Gastroesophageal sphincter (tissue), 4 donors: ENCODE data around the gene UBXN4. TPM values are rescaled to one million over a fixed set of nuclear protein-coding genes. Genes with fewer than 3 reads are reported as not detected.

Experiments
- ATAC-seq: fragments of 150-250 bp; one replicate; pipeline ENCODE4 v1.9.1; 2016; ENCODE audit warnings: mild to moderate bottlenecking, moderate library complexity
- H3K27ac ChIP-seq, 4 donors: fragments of 200-600 bp; sonication (generic) in 3 of 4; 1 replicate in 3 of 4; 2 replicates in 1 of 4; pipeline ENCODE4 v1.5.1; 2016 to 2019
- H3K27me3 ChIP-seq: fragments of 200-600 bp; sonication (generic); one replicate; pipeline ENCODE4 v1.5.1; 2019
- H3K36me3 ChIP-seq, 2 donors: fragments of 200-600 bp; sonication (generic); one replicate each; pipeline ENCODE4 v1.5.1; 2019; ENCODE audit warnings: control low read depth in 1 of 2
- H3K4me1 ChIP-seq, 3 donors: fragments of 200-600 bp; sonication (generic); 1 replicate in 2 of 3; 2 replicates in 1 of 3; pipeline ENCODE4 v1.5.1; 2016 to 2019; ENCODE audit warnings: control low read depth in 2 of 3
- H3K4me3 ChIP-seq, 2 donors: fragments of 200-600 bp; sonication (generic); one replicate each; pipeline ENCODE4 v1.5.1; 2019; ENCODE audit warnings: mild to moderate bottlenecking in 1 of 2, moderate library complexity in 1 of 2
- H3K9me3 ChIP-seq, 3 donors: fragments of 200-600 bp; sonication (generic); one replicate each; pipeline ENCODE4 v1.5.1; 2017 to 2019; ENCODE audit warnings: control low read depth in 2 of 3
- EP300 ChIP-seq: sonication (generic); formaldehyde crosslinking; IDR thresholded peaks from one replicate; pipeline ENCODE4 v1.6.1; 2017; ENCODE audit warnings: antibody characterized with exemption, mild to moderate bottlenecking
- POLR2A ChIP-seq, 2 donors: fragments of 450-650 bp; IDR thresholded peaks; one replicate each; pipeline ENCODE4 v1.6.1; 2017; ENCODE audit warnings: antibody characterized with exemption in 2 of 2, mild to moderate bottlenecking in 2 of 2, moderate library complexity in 1 of 2
- POLR2AphosphoS5 ChIP-seq: sonication (generic); formaldehyde crosslinking; IDR thresholded peaks from one replicate; pipeline ENCODE4 v1.6.1; 2017; ENCODE audit warnings: antibody characterized with exemption
- WGBS, 2 donors: methylation state at CpG; one replicate each; pipeline ENCODE4 v1.1.5; 2018; ENCODE audit warnings: low coverage in 1 of 2; 5-methylcytosine and 5-hydroxymethylcytosine counted together
- total RNA-seq, 4 donors: library from RNA; depleted of rRNA; stranded (reverse); fragments of >200 nt; gene quantifications; one replicate each; pipeline ENCODE4 v1.1.0, GENCODE V29; 2016
- TF ChIP-seq, protein P1 (sequence below), 4 experiments: fragments of 200-600 bp in 2 of 4; fragments of 450-650 bp in 2 of 4; sonication (generic) in 1 of 4; IDR thresholded peaks; one replicate each; pipeline ENCODE4 v1.5.1; 2017 to 2019; ENCODE audit warnings: antibody characterized with exemption in 4 of 4, mild to moderate bottlenecking in 2 of 4, moderate library complexity in 2 of 4

Gene UBXN4
- total RNA-seq, 4 donors from 2014 or later = 41.0 to 75.6 (median 59.9) TPM

GRCh38 chr2:135742325-135742757, 686 bp downstream of the UBXN4 start:
- no peaks in the 10 kb centered on the region for H3K27me3 ChIP-seq
- TF ChIP-seq, protein P1, sequence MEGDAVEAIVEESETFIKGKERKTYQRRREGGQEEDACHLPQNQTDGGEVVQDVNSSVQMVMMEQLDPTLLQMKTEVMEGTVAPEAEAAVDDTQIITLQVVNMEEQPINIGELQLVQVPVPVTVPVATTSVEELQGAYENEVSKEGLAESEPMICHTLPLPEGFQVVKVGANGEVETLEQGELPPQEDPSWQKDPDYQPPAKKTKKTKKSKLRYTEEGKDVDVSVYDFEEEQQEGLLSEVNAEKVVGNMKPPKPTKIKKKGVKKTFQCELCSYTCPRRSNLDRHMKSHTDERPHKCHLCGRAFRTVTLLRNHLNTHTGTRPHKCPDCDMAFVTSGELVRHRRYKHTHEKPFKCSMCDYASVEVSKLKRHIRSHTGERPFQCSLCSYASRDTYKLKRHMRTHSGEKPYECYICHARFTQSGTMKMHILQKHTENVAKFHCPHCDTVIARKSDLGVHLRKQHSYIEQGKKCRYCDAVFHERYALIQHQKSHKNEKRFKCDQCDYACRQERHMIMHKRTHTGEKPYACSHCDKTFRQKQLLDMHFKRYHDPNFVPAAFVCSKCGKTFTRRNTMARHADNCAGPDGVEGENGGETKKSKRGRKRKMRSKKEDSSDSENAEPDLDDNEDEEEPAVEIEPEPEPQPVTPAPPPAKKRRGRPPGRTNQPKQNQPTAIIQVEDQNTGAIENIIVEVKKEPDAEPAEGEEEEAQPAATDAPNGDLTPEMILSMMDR (IDR thresholded peaks at IDR 0.05) = no peak
- TF ChIP-seq POLR2AphosphoS5 = peak; percentile 74
- no peak for TF ChIP-seq EP300
- no peak for TF ChIP-seq POLR2A (IDR thresholded peaks at IDR 0.05)
- 0% methylated on average over 4 of the region's 34 CpGs for WGBS, 2 donors
- peak overlapping the region; percentile 96 to 100 (median 99) for H3K27ac ChIP-seq
- no peaks in the 10 kb centered on the region for H3K36me3 ChIP-seq
- peak overlapping the region; percentile 76 to 96 for H3K4me3 ChIP-seq
- peak; percentile 23 for ATAC-seq
- H3K9me3 ChIP-seq = no peaks in the 10 kb centered on the region
- peaks cover 0 to 44% (median 6%) of the 10 kb centered on the region in 3 donors for H3K4me1 ChIP-seq

DNA sequence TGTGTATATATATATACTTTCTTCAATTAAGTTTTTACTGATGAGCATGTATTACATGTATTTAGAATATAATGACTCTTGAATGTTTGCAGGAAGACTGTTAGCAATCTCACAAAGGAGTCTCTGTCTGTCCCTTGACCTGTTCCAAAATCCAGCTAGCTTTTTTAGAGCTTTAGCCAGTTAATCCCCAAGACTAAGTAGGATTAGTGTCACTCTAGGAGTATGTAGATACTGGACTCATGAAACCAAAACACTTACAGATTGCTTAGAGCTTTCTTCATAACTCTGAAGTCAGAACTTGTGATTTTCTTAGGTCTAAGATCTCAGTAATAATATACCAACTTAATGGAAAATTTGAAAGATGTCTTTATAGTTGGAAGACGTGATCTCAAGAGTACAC, 2.2 kb downstream of the UBXN4 start:
- peak overlapping the region in 1 of 2 donors; percentile 96 for H3K4me3 ChIP-seq
- H3K4me1 ChIP-seq = peaks cover 0 to 44% (median 6%) of the 10 kb centered on the region in 3 donors
- peak overlapping the region in 2 of 4 donors; percentile 56 to 100 for H3K27ac ChIP-seq
- TF ChIP-seq, protein P1 (IDR thresholded peaks at IDR 0.05) = no peak
- TF ChIP-seq POLR2A (IDR thresholded peaks at IDR 0.05) (no peak), POLR2AphosphoS5 (no peak), EP300 (no peak)
- peaks cover 0 to 15% of the 10 kb centered on the region in 2 donors for H3K36me3 ChIP-seq
- 73 to 78% methylated on average over 1 of the region's 1 CpG for WGBS, 2 donors
- H3K9me3 ChIP-seq = no peaks in the 10 kb centered on the region
- no peak for ATAC-seq
- H3K27me3 ChIP-seq = no peaks in the 10 kb centered on the region

DNA sequence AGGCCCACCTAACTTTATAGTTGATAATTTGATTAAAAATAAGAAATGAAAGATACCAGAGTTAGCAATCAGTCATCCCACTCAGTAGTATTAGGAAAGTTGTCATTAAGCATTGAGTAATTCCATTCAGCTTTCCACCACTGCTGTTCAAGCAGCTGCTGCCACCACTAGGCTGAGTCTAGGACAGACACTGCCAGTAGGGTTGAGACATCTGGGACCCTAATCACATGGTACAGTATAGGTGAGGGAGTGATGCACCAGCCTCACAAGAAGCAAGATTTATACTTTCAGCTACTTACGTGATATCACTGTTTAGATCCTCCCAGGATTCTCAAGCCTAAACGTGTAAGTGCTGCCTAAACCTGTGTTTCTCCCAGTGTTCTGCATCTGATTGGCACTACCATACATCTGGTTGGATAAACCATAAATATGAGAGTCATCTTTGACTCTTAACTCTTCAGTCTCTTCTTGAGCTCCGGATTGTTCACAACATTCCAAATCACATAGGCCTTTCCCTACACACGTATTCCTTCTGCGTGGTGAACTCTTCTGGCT, 3.2 kb downstream of the UBXN4 start:
- WGBS, 2 donors = 84 to 87% methylated on average over 5 of the region's 5 CpGs
- no peak for TF ChIP-seq POLR2A (IDR thresholded peaks at IDR 0.05)
- no peak for TF ChIP-seq POLR2AphosphoS5
- TF ChIP-seq, protein P1 (IDR thresholded peaks at IDR 0.05) = no peak
- TF ChIP-seq EP300 = no peak
- Histone ChIP-seq H3K36me3 (peaks cover 0 to 25% of the 10 kb centered on the region in 2 donors), H3K9me3 (no peaks in the 10 kb centered on the region), H3K4me1 (peaks cover 0 to 44% (median 6%) of the 10 kb centered on the region in 3 donors), H3K4me3 (no peak overlapping the region), H3K27me3 (no peaks in the 10 kb centered on the region), H3K27ac (peak overlapping the region in 2 of 4 donors; percentile 3 to 56)
- ATAC-seq = no peak

DNA sequence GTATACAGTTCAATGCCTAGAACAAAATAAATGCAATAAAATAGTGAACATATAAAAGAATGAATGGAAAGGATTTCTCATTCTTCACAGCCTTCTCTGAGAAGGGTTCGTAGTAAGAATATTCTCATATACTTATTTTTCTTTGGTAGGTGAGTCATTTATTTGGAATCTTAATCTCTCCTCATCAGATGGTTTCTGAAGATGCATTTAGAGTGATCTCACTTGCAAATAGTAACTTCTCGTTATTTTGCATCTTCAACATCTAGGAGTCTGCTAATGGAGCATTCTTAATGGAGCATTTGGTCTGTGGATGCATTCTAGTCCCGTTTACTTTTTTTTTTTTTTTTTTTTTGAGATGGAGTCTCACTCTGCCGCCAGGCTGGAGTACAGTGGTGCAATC, 3.9 kb downstream of the UBXN4 start:
- 44 to 65% methylated on average over 3 of the region's 4 CpGs for WGBS, 2 donors

More for the DNA sequence above, 3.9 kb downstream of the UBXN4 start:
- TF ChIP-seq, protein P1 (IDR thresholded peaks at IDR 0.05) = no peak
- TF ChIP-seq POLR2A (IDR thresholded peaks at IDR 0.05) (no peak), EP300 (no peak), POLR2AphosphoS5 (no peak)
- H3K9me3 ChIP-seq = no peaks in the 10 kb centered on the region
- no peak for ATAC-seq
- H3K4me1 ChIP-seq = peaks cover 0 to 44% (median 6%) of the 10 kb centered on the region in 3 donors
- H3K36me3 ChIP-seq = peaks cover 0 to 32% of the 10 kb centered on the region in 2 donors
- H3K27ac ChIP-seq = no peak overlapping the region
- H3K4me3 ChIP-seq = no peak overlapping the region
- no peaks in the 10 kb centered on the region for H3K27me3 ChIP-seq
